HUES6 (cell line): ENCODE measurements around the gene ARRB1.

Experiments used
- H3K27ac ChIP-seq: 2 replicates; pipeline ENCODE4 v1.7.0; 2013; ENCODE audit warnings: low read depth, mild to moderate bottlenecking, low read length, inconsistent platforms
- H3K27me3 ChIP-seq: 2 replicates; pipeline ENCODE4 v1.6.1; 2013; ENCODE audit warnings: low read length; ENCODE audit not compliant: control insufficient read depth, insufficient read depth
- H3K36me3 ChIP-seq: 2 replicates; pipeline ENCODE4 v1.6.1; 2013; ENCODE audit warnings: low read length; ENCODE audit not compliant: control insufficient read depth, insufficient read depth
- H3K4me1 ChIP-seq: 2 replicates; pipeline ENCODE4 v1.6.1; 2013; ENCODE audit warnings: low read length; ENCODE audit not compliant: control insufficient read depth, insufficient read depth
- H3K4me3 ChIP-seq: 2 replicates; pipeline ENCODE4 v1.5.1; 2013; ENCODE audit warnings: low read depth, low read length
- H3K9ac ChIP-seq: one replicate; pipeline ENCODE4 v1.6.1; 2013; ENCODE audit warnings: mild to moderate bottlenecking, low read length
- H3K9me3 ChIP-seq: 2 replicates; pipeline ENCODE4 v1.6.1; 2013; ENCODE audit warnings: low read depth, low read length; ENCODE audit not compliant: control insufficient read depth, insufficient read depth

The ARRB1 gene

GRCh38 chr11:75264971-75265370, 86.5 kb downstream of the ARRB1 start:
- H3K9me3 ChIP-seq: no peaks in the 10 kb centered on the region
- H3K9ac ChIP-seq: no peak overlapping the region
- H3K27me3 ChIP-seq: peaks cover under 1% of the 10 kb centered on the region; the same call in 1 of the 2 replicates
- H3K4me3 ChIP-seq: no peak overlapping the region
- H3K36me3 ChIP-seq: peaks cover 45% of the 10 kb centered on the region
- no peak overlapping the region for H3K27ac ChIP-seq
- H3K4me1 ChIP-seq: peaks cover 19% of the 10 kb centered on the region

- H3K27me3 ChIP-seq: peaks cover 6% of the 10 kb centered on the region
- peaks cover 39% of the 10 kb centered on the region for H3K36me3 ChIP-seq
- H3K27ac ChIP-seq: no peak overlapping the region
Observed at GRCh38 chr11:75264356-75264755, 87.1 kb downstream of the ARRB1 start.

GRCh38 chr11:75263944-75264349, 87.5 kb downstream of the ARRB1 start:
- peaks cover 6% of the 10 kb centered on the region for H3K27me3 ChIP-seq

More at GRCh38 chr11:75264356-75264755, 87.1 kb downstream of the ARRB1 start:
- no peak overlapping the region for H3K4me3 ChIP-seq
- peaks cover 19% of the 10 kb centered on the region for H3K4me1 ChIP-seq
- H3K9me3 ChIP-seq: no peaks in the 10 kb centered on the region
- H3K9ac ChIP-seq: no peak overlapping the region

GRCh38 chr11:75262961-75263852, 88.3 kb downstream of the ARRB1 start:
- no peak overlapping the region for H3K27ac ChIP-seq

More at GRCh38 chr11:75263944-75264349, 87.5 kb downstream of the ARRB1 start:
- Histone ChIP-seq H3K27ac (no peak overlapping the region), H3K4me3 (no peak overlapping the region), H3K36me3 (peaks cover 35% of the 10 kb centered on the region), H3K4me1 (peaks cover 19% of the 10 kb centered on the region), H3K9ac (no peak overlapping the region), H3K9me3 (no peaks in the 10 kb centered on the region)

GRCh38 chr11:75262436-75262835, 89.0 kb downstream of the ARRB1 start:
- Histone ChIP-seq H3K9ac (no peak overlapping the region), H3K27me3 (peaks cover 12% of the 10 kb centered on the region), H3K4me3 (no peak overlapping the region), H3K36me3 (peaks cover 23% of the 10 kb centered on the region), H3K27ac (no peak overlapping the region), H3K9me3 (no peaks in the 10 kb centered on the region), H3K4me1 (peaks cover 19% of the 10 kb centered on the region)

More at GRCh38 chr11:75262961-75263852, 88.3 kb downstream of the ARRB1 start:
- H3K36me3 ChIP-seq: peaks cover 29% of the 10 kb centered on the region
- H3K9ac ChIP-seq: no peak overlapping the region
- no peak overlapping the region for H3K4me3 ChIP-seq
- peaks cover 19% of the 10 kb centered on the region for H3K4me1 ChIP-seq
- no peaks in the 10 kb centered on the region for H3K9me3 ChIP-seq
- H3K27me3 ChIP-seq: peaks cover 6% of the 10 kb centered on the region

- Histone ChIP-seq H3K4me3 (no peak overlapping the region), H3K9me3 (no peaks in the 10 kb centered on the region), H3K36me3 (peaks cover 19% of the 10 kb centered on the region), H3K9ac (no peak overlapping the region), H3K27ac (no peak overlapping the region), H3K4me1 (peaks cover 16% of the 10 kb centered on the region), H3K27me3 (peaks cover 17% of the 10 kb centered on the region)
Observed at GRCh38 chr11:75261902-75262361, 89.5 kb downstream of the ARRB1 start.

GRCh38 chr11:75260396-75261170, 90.9 kb downstream of the ARRB1 start:
- Histone ChIP-seq H3K27me3 (peaks cover 24% of the 10 kb centered on the region), H3K4me1 (peaks cover 16% of the 10 kb centered on the region), H3K9ac (no peak overlapping the region), H3K4me3 (no peak overlapping the region), H3K9me3 (no peaks in the 10 kb centered on the region), H3K36me3 (peaks cover 5% of the 10 kb centered on the region; the same call in 1 of the 2 replicates), H3K27ac (no peak overlapping the region)

- Histone ChIP-seq H3K27me3 (peaks cover 30% of the 10 kb centered on the region; the same call in 1 of the 2 replicates), H3K9ac (no peak overlapping the region), H3K27ac (no peak overlapping the region), H3K4me1 (no peaks in the 10 kb centered on the region), H3K9me3 (peaks cover 8% of the 10 kb centered on the region), H3K36me3 (no peaks in the 10 kb centered on the region), H3K4me3 (no peak overlapping the region)
Observed at GRCh38 chr11:75254326-75254725, 97.1 kb downstream of the ARRB1 start.

- H3K4me3 ChIP-seq: no peak overlapping the region
- H3K27ac ChIP-seq: no peak overlapping the region
- no peak overlapping the region for H3K9ac ChIP-seq
- 0 out of 2 replicates have a peak, but pooled peaks cover 3% of the 10 kb centered on the region for H3K4me1 ChIP-seq
- H3K9me3 ChIP-seq: peaks cover 8% of the 10 kb centered on the region
- H3K27me3 ChIP-seq: peaks cover 24% of the 10 kb centered on the region
- H3K36me3 ChIP-seq: no peaks in the 10 kb centered on the region
Observed at GRCh38 chr11:75249704-75250103, 101.8 kb downstream of the ARRB1 start.

- no peak overlapping the region for H3K9ac ChIP-seq
- 0 out of 2 replicates have a peak, but pooled peaks cover 3% of the 10 kb centered on the region for H3K4me1 ChIP-seq
- H3K27me3 ChIP-seq: peaks cover 32% of the 10 kb centered on the region
- H3K4me3 ChIP-seq: no peak overlapping the region
- peaks cover 5% of the 10 kb centered on the region for H3K9me3 ChIP-seq
- H3K36me3 ChIP-seq: no peaks in the 10 kb centered on the region
- no peak overlapping the region for H3K27ac ChIP-seq
Observed at GRCh38 chr11:75248924-75249256, 102.6 kb downstream of the ARRB1 start.
